Renal cortex interstitium (tissue), 11 donors: ENCODE data around the gene ENOX1. TPM values are rescaled to one million over a fixed set of nuclear protein-coding genes. Genes with fewer than 3 reads are reported as not detected.

Source experiments
- DNase-seq, 11 donors: peaks; one replicate each; pipeline ENCODE4 v3.0.0-alpha.2; 2013; ENCODE audit warnings: low read depth in 9 of 11, low spot score in 4 of 11; ENCODE audit errors: extremely low read depth in 1 of 11
- polyA plus RNA-seq, 3 donors: library from polyadenylated mRNA; unstranded; fragments of 120-200 nt; gene quantifications; one replicate each; pipeline ENCODE4 v1.2.1, GENCODE V29; 2013; ENCODE audit not compliant: insufficient read length in 3 of 3

The ENOX1 gene
- polyA plus RNA-seq, 3 donors = 8.4 to 11.1 (median 9.7) TPM

GRCh38 chr13:43388282-43389034 lies 398.3 kb downstream of the ENOX1 start:
- DNase-seq = peak in 2 of 11 donors; percentile 29 to 38

- no peak for DNase-seq
Observed at GRCh38 chr13:43387880-43388279, 398.9 kb downstream of the ENOX1 start.

- no peak for DNase-seq
Observed at GRCh38 chr13:43383498-43384165, 403.1 kb downstream of the ENOX1 start.

GRCh38 chr13:43379738-43380137 lies 407.0 kb downstream of the ENOX1 start:
- no peak for DNase-seq

- DNase-seq = no peak
Observed at GRCh38 chr13:43377973-43378372, 408.8 kb downstream of the ENOX1 start.

- DNase-seq = no peak
Observed at GRCh38 chr13:43377149-43377548, 409.6 kb downstream of the ENOX1 start.

GRCh38 chr13:43376596-43376995 lies 410.2 kb downstream of the ENOX1 start:
- DNase-seq = no peak

GRCh38 chr13:43375797-43376465 lies 410.8 kb downstream of the ENOX1 start:
- no peak for DNase-seq

GRCh38 chr13:43374621-43375020 lies 412.2 kb downstream of the ENOX1 start:
- DNase-seq = no peak

GRCh38 chr13:43373400-43373799 lies 413.4 kb downstream of the ENOX1 start:
- DNase-seq = no peak

GRCh38 chr13:43370842-43371241 lies 415.9 kb downstream of the ENOX1 start:
- no peak for DNase-seq

GRCh38 chr13:43369319-43369718 lies 417.5 kb downstream of the ENOX1 start:
- DNase-seq = no peak

GRCh38 chr13:43368003-43368402 lies 418.8 kb downstream of the ENOX1 start:
- no peak for DNase-seq

GRCh38 chr13:43365039-43365344 lies 421.8 kb downstream of the ENOX1 start:
- no peak for DNase-seq

- peak in 2 of 11 donors; percentile 19 to 52 for DNase-seq
Observed at GRCh38 chr13:43364210-43365038, 422.3 kb downstream of the ENOX1 start.

- peak in 1 of 11 donors; percentile 10 for DNase-seq
Observed at GRCh38 chr13:43363156-43363953, 423.4 kb downstream of the ENOX1 start.

GRCh38 chr13:43362556-43362955 lies 424.2 kb downstream of the ENOX1 start:
- DNase-seq = no peak

- no peak for DNase-seq
Observed at GRCh38 chr13:43360892-43361610, 425.7 kb downstream of the ENOX1 start.
